ENCODE measurements around the gene CKAP2L. TPM values are rescaled to one million over a fixed set of nuclear protein-coding genes. Genes with fewer than 3 reads are reported as not detected.

The CKAP2L gene
- total and polyA plus RNA-seq, 2 experiments from 2014 or later: 16.2 to 30.2 TPM

DNA sequence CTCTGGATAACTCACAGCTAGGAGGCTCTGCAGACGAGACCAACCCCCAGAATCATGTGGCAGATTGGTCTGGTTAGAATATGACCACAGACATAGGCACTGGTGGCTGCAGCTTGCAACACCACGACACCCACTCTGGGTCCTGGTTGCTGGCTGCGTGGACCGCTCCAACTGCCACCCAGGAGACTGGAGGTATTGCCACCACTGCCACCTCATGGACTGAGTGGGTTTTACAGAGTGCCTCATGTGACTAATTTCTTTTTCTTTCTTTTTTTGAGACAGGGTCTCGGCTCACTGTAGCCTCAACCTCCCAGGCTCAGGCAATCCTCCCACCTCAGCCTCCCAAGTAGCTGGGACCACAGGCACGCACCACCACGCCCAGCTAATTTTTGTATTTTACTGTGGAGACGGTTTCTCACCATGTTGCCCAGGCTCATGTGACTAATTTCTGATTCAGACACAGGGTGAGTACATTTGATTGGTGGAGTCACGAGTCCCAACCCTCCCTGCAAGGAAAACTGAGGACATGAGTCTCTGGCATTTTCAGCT lies 73.5 kb downstream of the CKAP2L start:
- Histone ChIP-seq H3K4me1 (ENCODE audit: insufficient read depth) (no peaks in the 10 kb centered on the region), H3K27me3 (ENCODE audit: insufficient read depth) (no peaks in the 10 kb centered on the region), H3K27ac (ENCODE audit: low read depth) (no peak overlapping the region), H3K4me2 (no peak overlapping the region), H3K4me3 (no peak overlapping the region), H2AFZ (peak overlapping the region; percentile 33; the same call in 1 of the 2 replicates), H3K79me2 (replicated peaks; ENCODE audit: insufficient read depth) (no peaks in the 10 kb centered on the region), H3K9me2 (ENCODE audit: insufficient read depth) (no peaks in the 10 kb centered on the region), H3F3A (replicated peaks; ENCODE audit: low read depth) (no peaks in the 10 kb centered on the region), H3K36me3 (ENCODE audit: insufficient read depth) (no peaks in the 10 kb centered on the region), H4K20me1 (replicated peaks; ENCODE audit: insufficient read depth) (no peaks in the 10 kb centered on the region)
- peak; percentile 70 for DNase-seq (ENCODE audit: low spot score)
- H3K4me3 Mint-ChIP-seq: no peak overlapping the region
- H3K27ac Mint-ChIP-seq: no peak overlapping the region
- peaks cover 8% of the 10 kb centered on the region for H3K4me1 Mint-ChIP-seq
- no peaks in the 10 kb centered on the region for H3K36me3 Mint-ChIP-seq (ENCODE audit: low read depth)
- peak; percentile 80 for ATAC-seq
- no peaks in the 10 kb centered on the region for H3K9me3 Mint-ChIP-seq
- TF ChIP-seq, protein P1, sequence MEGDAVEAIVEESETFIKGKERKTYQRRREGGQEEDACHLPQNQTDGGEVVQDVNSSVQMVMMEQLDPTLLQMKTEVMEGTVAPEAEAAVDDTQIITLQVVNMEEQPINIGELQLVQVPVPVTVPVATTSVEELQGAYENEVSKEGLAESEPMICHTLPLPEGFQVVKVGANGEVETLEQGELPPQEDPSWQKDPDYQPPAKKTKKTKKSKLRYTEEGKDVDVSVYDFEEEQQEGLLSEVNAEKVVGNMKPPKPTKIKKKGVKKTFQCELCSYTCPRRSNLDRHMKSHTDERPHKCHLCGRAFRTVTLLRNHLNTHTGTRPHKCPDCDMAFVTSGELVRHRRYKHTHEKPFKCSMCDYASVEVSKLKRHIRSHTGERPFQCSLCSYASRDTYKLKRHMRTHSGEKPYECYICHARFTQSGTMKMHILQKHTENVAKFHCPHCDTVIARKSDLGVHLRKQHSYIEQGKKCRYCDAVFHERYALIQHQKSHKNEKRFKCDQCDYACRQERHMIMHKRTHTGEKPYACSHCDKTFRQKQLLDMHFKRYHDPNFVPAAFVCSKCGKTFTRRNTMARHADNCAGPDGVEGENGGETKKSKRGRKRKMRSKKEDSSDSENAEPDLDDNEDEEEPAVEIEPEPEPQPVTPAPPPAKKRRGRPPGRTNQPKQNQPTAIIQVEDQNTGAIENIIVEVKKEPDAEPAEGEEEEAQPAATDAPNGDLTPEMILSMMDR (conservative IDR thresholded peaks at IDR 0.05; ENCODE audit: low read depth in 2 of 2): peak; percentile 55 to 70
- TF ChIP-seq EZH2 (IDR thresholded peaks at IDR 0.05; ENCODE audit: low read depth, unreplicated experiment): no peak
- no peaks in the 10 kb centered on the region for H3K27me3 Mint-ChIP-seq (ENCODE audit: insufficient read depth, low read depth, poor library complexity)

DNA sequence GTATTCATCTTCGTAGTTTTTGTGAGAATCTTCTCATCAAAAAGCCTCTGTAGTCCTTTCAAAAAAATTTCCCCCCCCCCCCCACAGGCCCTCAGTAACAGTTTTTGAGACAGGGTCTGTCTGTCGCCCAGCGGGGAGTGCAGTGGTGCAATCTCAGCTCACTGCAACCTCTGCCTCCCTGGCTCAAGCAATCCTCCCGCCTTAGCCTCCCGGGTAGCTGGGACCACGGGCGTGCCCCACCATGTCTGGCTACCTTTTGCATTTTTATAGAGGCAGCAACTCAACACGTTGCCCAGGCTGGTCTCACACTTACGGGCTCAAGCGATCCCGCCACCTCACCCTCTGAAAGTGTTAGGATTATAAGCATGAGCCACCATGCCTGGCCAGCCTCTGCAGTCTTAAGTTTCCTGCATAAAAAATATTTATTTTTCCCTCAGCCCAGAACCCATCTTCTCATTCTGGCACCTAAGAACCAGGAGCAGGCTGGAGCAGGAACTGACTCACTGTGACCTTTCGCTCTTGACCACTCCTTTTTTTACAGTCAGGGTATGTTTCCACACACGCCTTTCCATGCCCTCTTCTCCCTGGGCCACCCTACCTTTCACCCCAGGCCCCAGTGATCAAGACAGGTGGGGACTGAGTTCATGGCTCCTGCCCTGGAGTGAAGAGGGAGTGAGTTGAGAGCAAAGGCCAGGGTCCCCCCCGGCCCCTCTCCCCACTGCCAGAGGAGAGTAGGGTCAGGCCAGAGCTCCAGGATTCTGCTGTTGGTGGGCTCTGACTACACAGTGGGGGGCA lies 76.1 kb downstream of the CKAP2L start:
- Mint-ChIP-seq H3K4me3 (no peak overlapping the region), H3K9me3 (no peaks in the 10 kb centered on the region), H3K27me3 (ENCODE audit: insufficient read depth, low read depth, poor library complexity) (peaks cover 2% of the 10 kb centered on the region), H3K36me3 (ENCODE audit: low read depth) (no peaks in the 10 kb centered on the region), H3K27ac (no peak overlapping the region; the same call in 1 of the 2 replicates), H3K4me1 (peaks cover 8% of the 10 kb centered on the region)
- no peak overlapping the region for H3K27ac ChIP-seq (ENCODE audit: low read depth)
- no peaks in the 10 kb centered on the region for H3K79me2 ChIP-seq (replicated peaks; ENCODE audit: insufficient read depth)
- H3K4me1 ChIP-seq (ENCODE audit: insufficient read depth): no peaks in the 10 kb centered on the region
- no peak overlapping the region for H3K4me2 ChIP-seq
- no peaks in the 10 kb centered on the region for H4K20me1 ChIP-seq (replicated peaks; ENCODE audit: insufficient read depth)
- no peak overlapping the region for H2AFZ ChIP-seq
- no peak for DNase-seq (ENCODE audit: low spot score)
- no peaks in the 10 kb centered on the region for H3K9me2 ChIP-seq (ENCODE audit: insufficient read depth)
- no peaks in the 10 kb centered on the region for H3K27me3 ChIP-seq (ENCODE audit: insufficient read depth)
- ATAC-seq: no peak
- H3K36me3 ChIP-seq (ENCODE audit: insufficient read depth): no peaks in the 10 kb centered on the region
- no peaks in the 10 kb centered on the region for H3F3A ChIP-seq (replicated peaks; ENCODE audit: low read depth)
- H3K4me3 ChIP-seq: no peak overlapping the region
- no peak for TF ChIP-seq CREB1 (CRISPR knock-in tag; IDR thresholded peaks at IDR 0.05; ENCODE audit: low read depth)
- TF ChIP-seq REST (IDR thresholded peaks at IDR 0.05; ENCODE audit: unreplicated experiment): no peak
- no peak for TF ChIP-seq STAT1 (IDR thresholded peaks at IDR 0.05; ENCODE audit: unreplicated experiment)
- no peak for TF ChIP-seq ZNF114 (CRISPR knock-in tag; IDR thresholded peaks at IDR 0.05)
- TF ChIP-seq, protein P1 (conservative IDR thresholded peaks at IDR 0.05; ENCODE audit: low read depth in 2 of 2): no peak
- no peak for TF ChIP-seq NANOG (IDR thresholded peaks at IDR 0.05; ENCODE audit: borderline replicate concordance)
- no peak for TF ChIP-seq EZH2 (IDR thresholded peaks at IDR 0.05; ENCODE audit: low read depth, unreplicated experiment)
- TF ChIP-seq ETS1 (IDR thresholded peaks at IDR 0.05): no peak
- TF ChIP-seq JUNB (IDR thresholded peaks at IDR 0.05; ENCODE audit: unreplicated experiment): no peak
- TF ChIP-seq EZH2phosphoT487 (IDR thresholded peaks at IDR 0.05; ENCODE audit: unreplicated experiment): no peak
- no peak for TF ChIP-seq ZNF331 (CRISPR knock-in tag; IDR thresholded peaks at IDR 0.05; ENCODE audit: low read depth)

All from GM23338 (cell line).